ENCODE data around the gene HSP90B1. TPM values are rescaled to one million over a fixed set of nuclear protein-coding genes. Genes with fewer than 3 reads are reported as not detected.

The HSP90B1 gene
- total RNA-seq, 1 donor from 2014 or later, result 346 TPM

DNA sequence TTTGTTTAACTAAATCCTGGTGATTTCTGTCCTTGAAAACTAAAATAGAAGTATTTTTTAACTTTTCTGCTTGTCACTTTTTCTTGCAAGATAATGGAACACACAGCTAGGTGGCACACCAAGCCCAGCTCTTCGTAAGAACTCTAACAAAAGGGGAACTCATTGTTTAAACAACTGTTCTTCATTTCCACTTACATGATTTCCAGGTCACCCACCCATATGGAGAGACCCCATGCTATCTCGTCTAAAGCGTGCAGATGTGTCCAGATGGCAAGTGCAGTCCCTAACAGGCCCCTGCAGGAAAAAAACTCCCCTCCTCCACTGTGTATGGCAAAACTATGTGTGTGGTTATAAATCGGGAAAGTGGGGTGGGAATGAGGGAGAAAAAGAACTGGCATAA is 45.9 kb upstream of the HSP90B1 start:
- TF ChIP-seq, protein P1, sequence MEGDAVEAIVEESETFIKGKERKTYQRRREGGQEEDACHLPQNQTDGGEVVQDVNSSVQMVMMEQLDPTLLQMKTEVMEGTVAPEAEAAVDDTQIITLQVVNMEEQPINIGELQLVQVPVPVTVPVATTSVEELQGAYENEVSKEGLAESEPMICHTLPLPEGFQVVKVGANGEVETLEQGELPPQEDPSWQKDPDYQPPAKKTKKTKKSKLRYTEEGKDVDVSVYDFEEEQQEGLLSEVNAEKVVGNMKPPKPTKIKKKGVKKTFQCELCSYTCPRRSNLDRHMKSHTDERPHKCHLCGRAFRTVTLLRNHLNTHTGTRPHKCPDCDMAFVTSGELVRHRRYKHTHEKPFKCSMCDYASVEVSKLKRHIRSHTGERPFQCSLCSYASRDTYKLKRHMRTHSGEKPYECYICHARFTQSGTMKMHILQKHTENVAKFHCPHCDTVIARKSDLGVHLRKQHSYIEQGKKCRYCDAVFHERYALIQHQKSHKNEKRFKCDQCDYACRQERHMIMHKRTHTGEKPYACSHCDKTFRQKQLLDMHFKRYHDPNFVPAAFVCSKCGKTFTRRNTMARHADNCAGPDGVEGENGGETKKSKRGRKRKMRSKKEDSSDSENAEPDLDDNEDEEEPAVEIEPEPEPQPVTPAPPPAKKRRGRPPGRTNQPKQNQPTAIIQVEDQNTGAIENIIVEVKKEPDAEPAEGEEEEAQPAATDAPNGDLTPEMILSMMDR (IDR thresholded peaks at IDR 0.05), result no peak
- peaks cover 17% of the 10 kb centered on the region for H3K4me1 Mint-ChIP-seq
- no peak overlapping the region for H3K4me3 Mint-ChIP-seq
- ATAC-seq (ENCODE audit: low read depth), result no peak
- H3K27me3 Mint-ChIP-seq, result no peaks in the 10 kb centered on the region
- ChIA-PET POLR2A (interaction anchor here (0.9 to 1.4 kb wide), 4 partner anchors 43 to 82 kb away, joined by 3 to 15 read pairs (median 3); partner anchors contain the start of genes HSP90B1 and TDG), CTCF (interaction anchor here (0.8 to 3.6 kb wide), 6 partner anchors 40 to 226 kb away, joined by 3 to 41 read pairs (median 4); partner anchors contain the start of gene TDG)
- H3K9me3 Mint-ChIP-seq, result no peaks in the 10 kb centered on the region
- no peak for DNase-seq
- intact Hi-C loops (cut with micrococcal nuclease), result loop anchor here (1.0 kb wide), 3 partner anchors 46 to 225 kb away; partner anchors contain the start of gene HSP90B1
- no peaks in the 10 kb centered on the region for H3K36me3 Mint-ChIP-seq (ENCODE audit: low read depth)
- H3K27ac Mint-ChIP-seq, result no peak overlapping the region

DNA sequence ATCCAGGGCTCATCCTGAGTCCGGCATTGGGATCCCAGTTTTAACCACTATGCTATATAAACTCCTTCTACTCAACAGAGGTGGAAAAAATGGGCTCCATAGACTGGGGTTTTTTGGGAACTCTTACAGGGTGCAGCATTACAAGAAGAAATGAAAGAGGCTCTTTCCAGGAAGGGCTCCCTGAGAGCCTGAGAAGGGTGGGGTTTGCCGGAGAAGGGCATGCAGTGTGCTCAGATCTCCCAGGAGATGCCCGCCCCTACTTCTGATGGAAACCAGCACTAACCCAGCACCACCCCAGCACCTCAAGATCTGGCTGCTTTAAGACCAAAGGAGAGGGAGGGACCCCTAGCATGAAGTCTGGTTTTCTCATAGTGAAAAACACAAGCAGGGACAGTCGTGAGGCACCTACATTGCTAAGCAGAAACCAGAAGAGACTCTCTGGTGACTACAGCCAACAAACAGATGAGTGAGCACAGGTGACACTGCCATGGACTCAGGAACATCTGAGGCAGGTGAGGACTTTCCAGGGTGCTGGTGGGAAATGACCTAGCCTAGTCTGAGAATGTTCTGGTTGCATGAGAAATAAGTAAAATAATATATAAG is 43.9 kb upstream of the HSP90B1 start:
- H3K9me3 Mint-ChIP-seq, result no peaks in the 10 kb centered on the region
- CTCF ChIA-PET, result no interaction called here
- H3K27me3 Mint-ChIP-seq, result no peaks in the 10 kb centered on the region
- H3K27ac Mint-ChIP-seq, result no peak overlapping the region
- H3K4me1 Mint-ChIP-seq, result peaks cover 5% of the 10 kb centered on the region
- intact Hi-C loops (cut with micrococcal nuclease), result no loop called here
- TF ChIP-seq, protein P1 (IDR thresholded peaks at IDR 0.05), result no peak
- no peak overlapping the region for H3K4me3 Mint-ChIP-seq
- DNase-seq, result no peak
- H3K36me3 Mint-ChIP-seq (ENCODE audit: low read depth), result no peaks in the 10 kb centered on the region
- ATAC-seq (ENCODE audit: low read depth), result no peak
- POLR2A ChIA-PET, result no interaction called here

DNA sequence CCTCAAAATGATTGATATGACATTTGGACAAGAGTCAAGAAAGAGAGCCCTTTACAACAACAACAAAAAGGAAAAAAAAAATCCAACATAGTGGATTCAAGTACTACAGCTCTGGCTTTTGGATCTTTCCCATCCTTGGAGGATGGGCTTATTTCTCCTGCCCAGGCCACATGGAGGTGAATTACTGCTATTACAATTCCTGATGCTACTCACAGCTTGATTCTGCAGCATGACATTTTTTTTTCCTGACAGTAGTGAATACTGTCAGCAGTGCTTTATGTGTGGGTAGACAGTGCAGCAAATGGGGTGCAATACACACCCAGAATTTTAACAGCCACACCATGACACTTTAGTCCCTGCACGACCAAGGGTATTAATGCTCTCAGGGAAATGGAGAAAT is 42.5 kb upstream of the HSP90B1 start:
- intact Hi-C loops (cut with micrococcal nuclease), result no loop called here
- ATAC-seq (ENCODE audit: low read depth), result no peak
- CTCF ChIA-PET, result no interaction called here
- DNase-seq, result no peak
- Mint-ChIP-seq H3K4me1 (peaks cover 3% of the 10 kb centered on the region), H3K36me3 (ENCODE audit: low read depth) (no peaks in the 10 kb centered on the region), H3K27me3 (no peaks in the 10 kb centered on the region), H3K4me3 (no peak overlapping the region), H3K9me3 (no peaks in the 10 kb centered on the region), H3K27ac (no peak overlapping the region)
- POLR2A ChIA-PET, result interaction anchor here (0.6 to 3.0 kb wide), 2 partner anchors 42 to 64 kb away, joined by 4 to 19 read pairs; partner anchors contain the start of gene HSP90B1
- TF ChIP-seq, protein P1 (IDR thresholded peaks at IDR 0.05), result no peak

DNA sequence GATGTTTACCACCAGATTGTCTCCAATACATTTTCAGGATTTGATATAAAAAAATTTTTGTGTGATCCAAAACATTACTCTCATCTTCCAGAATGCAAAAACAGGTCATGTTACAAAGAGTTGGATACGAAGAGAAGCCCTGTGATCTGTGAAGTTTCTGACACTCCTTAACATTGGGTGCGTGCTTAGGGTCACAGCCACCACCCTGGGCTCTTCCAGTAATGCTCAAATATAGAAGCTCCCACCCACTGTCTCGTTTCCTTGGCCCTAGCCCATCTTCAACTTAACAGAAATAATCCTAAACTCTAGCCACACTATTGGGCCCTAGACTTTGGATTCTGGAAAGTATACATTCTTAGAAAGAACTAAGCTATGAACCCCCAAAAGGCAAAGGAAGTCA is 32.9 kb upstream of the HSP90B1 start:
- POLR2A ChIA-PET, result no interaction called here
- intact Hi-C loops (cut with micrococcal nuclease), result no loop called here
- ATAC-seq (ENCODE audit: low read depth) (no peak), DNase-seq (no peak)
- H3K27ac Mint-ChIP-seq, result no peak overlapping the region
- no peaks in the 10 kb centered on the region for H3K27me3 Mint-ChIP-seq
- H3K4me3 Mint-ChIP-seq, result no peak overlapping the region
- H3K9me3 Mint-ChIP-seq, result no peaks in the 10 kb centered on the region
- H3K4me1 Mint-ChIP-seq, result no peaks in the 10 kb centered on the region
- no peaks in the 10 kb centered on the region for H3K36me3 Mint-ChIP-seq (ENCODE audit: low read depth)
- TF ChIP-seq, protein P1 (IDR thresholded peaks at IDR 0.05), result no peak
- CTCF ChIA-PET, result no interaction called here

DNA sequence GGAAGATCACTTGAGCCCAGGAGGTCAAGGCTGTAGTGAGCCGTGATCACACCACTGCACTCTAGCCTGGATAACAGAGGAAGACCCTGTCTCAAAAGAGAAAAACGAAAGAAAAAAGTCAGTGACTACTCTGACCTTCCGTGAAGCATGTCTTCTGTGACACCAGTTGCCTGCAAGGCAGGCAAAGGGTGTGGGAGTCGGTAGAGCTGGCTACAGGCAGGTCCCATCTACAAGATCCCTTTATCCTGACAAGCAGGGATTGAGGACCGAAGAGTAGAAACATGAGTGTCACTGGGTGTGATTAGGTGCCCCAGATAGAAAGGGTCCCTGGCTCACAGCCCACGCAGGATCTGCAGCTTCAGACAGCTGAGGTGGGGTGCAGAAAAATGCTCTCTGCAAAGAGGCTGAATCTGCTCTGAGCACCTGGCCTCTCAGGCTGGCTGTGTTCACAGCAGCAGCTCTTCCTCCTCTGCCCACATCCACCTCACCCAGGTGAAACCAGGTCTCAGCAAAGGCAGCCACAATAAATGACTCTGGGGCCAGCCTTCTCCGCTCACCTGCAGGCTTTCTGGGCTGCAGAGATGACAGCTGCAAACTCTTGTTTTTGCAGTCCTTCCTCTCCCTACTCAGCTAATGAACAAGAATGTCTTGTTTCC is 28.6 kb upstream of the HSP90B1 start:
- ATAC-seq (ENCODE audit: low read depth), result no peak
- H3K36me3 Mint-ChIP-seq (ENCODE audit: low read depth), result no peaks in the 10 kb centered on the region
- CTCF ChIA-PET, result no interaction called here
- intact Hi-C loops (cut with micrococcal nuclease), result no loop called here
- POLR2A ChIA-PET, result interaction anchor here (0.6 to 1.5 kb wide), 2 partner anchors 27 to 1902 kb away, joined by 3 to 4 read pairs; no protein-coding TSS in a partner anchor
- no peak overlapping the region for H3K4me3 Mint-ChIP-seq
- no peaks in the 10 kb centered on the region for H3K9me3 Mint-ChIP-seq
- H3K4me1 Mint-ChIP-seq, result peaks cover 5% of the 10 kb centered on the region
- no peaks in the 10 kb centered on the region for H3K27me3 Mint-ChIP-seq
- DNase-seq, result no peak
- TF ChIP-seq, protein P1 (IDR thresholded peaks at IDR 0.05), result no peak
- no peak overlapping the region for H3K27ac Mint-ChIP-seq
